ENCODE data around the gene TMEM139.

GRCh38 chr7:143331179-143331801 is 46.5 kb downstream of the TMEM139 start:
- TF ChIP-seq CTCF (IDR thresholded peaks at IDR 0.05) (no peak), POLR2A (IDR thresholded peaks at IDR 0.05) (no peak)
